C4-2B (cell line): ENCODE measurements around the gene SYTL3.

Source experiments
- ZFX ChIP-seq: fragments of 450-650 bp; IDR thresholded peaks from 2 replicates; pipeline ENCODE4 v1.6.1; 2017
- TF ChIP-seq, protein P1 (sequence below): fragments of 450-650 bp; conservative IDR thresholded peaks from 2 replicates; pipeline ENCODE4 v1.5.1; 2017; ENCODE audit warnings: mild to moderate bottlenecking

DNA sequence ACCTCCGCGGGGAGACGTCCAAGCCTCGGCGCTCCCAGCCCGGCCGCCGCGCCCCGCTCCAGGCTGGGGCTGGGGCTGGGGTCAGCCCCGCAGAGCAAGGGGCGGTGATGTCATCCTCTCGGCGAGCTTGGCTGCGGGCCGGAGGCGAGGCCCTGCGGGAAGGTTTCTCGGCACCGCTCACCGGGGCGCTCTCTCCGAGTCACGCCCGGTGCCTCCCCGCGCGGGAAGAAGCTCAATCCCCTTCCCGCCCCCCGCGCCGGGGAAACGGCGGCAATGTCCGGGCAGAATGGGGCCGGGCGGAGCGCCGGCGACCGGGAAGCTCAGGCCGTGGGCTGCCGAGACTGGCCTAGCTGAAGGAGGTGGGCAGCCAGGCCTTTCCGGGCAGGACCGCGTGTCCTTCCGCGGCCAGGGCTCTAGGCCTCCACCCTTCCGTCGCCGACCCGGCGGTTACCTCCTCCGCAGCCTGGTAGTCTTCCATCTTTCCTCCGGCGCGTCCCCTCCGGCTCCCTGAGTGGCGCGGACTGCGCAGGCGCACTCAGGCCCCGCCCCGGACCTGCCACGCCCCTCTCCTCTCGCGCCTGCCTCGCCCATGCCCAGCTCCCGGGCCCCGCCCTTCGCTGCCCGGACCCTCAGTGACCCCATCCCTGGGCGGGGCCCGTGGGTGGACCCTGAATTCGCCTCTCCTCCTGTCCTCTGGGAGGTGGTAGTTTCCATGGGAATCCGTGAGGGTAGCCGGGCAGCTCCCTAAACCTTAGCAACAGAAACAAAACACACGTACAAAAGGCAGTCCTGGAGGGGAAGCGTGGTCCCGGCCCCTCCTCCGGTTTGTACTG lies 5.4 kb upstream of the SYTL3 start, which contains the start of gene DYNLT1:
- TF ChIP-seq, protein P1, sequence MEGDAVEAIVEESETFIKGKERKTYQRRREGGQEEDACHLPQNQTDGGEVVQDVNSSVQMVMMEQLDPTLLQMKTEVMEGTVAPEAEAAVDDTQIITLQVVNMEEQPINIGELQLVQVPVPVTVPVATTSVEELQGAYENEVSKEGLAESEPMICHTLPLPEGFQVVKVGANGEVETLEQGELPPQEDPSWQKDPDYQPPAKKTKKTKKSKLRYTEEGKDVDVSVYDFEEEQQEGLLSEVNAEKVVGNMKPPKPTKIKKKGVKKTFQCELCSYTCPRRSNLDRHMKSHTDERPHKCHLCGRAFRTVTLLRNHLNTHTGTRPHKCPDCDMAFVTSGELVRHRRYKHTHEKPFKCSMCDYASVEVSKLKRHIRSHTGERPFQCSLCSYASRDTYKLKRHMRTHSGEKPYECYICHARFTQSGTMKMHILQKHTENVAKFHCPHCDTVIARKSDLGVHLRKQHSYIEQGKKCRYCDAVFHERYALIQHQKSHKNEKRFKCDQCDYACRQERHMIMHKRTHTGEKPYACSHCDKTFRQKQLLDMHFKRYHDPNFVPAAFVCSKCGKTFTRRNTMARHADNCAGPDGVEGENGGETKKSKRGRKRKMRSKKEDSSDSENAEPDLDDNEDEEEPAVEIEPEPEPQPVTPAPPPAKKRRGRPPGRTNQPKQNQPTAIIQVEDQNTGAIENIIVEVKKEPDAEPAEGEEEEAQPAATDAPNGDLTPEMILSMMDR: no peak
- TF ChIP-seq ZFX: peak; percentile 30; the same call in 1 of the 2 replicates
